Mesenchymal stem cell (in vitro differentiated cells and primary cell): ENCODE results near the gene DEF6.

Experiments used
- DNase-seq: peaks from one replicate; pipeline ENCODE4 v3.0.0-alpha.2; 2013
- H2AFZ ChIP-seq: one replicate; pipeline ENCODE4 v1.6.1; 2013; ENCODE audit warnings: low read depth, mild to moderate bottlenecking, control low read depth, inconsistent platforms, low read length, moderate library complexity
- H2AK5ac ChIP-seq: 2 replicates; pipeline ENCODE4 v1.6.1; 2013; ENCODE audit warnings: low read length, moderate library complexity, mild to moderate bottlenecking, inconsistent platforms; ENCODE audit not compliant: severe bottlenecking
- H2BK120ac ChIP-seq: one replicate; pipeline ENCODE4 v1.6.1; 2013; ENCODE audit warnings: low read depth, mild to moderate bottlenecking, inconsistent platforms, low read length, moderate library complexity
- H2BK12ac ChIP-seq, 2 experiments: one replicate each; pipeline ENCODE4 v1.6.1; 2013; ENCODE audit warnings: inconsistent platforms in 2 of 2, low read length in 2 of 2, mild to moderate bottlenecking in 2 of 2, moderate library complexity in 2 of 2, control low read depth in 1 of 2
- H2BK15ac ChIP-seq: one replicate; pipeline ENCODE4 v1.6.1; 2013; ENCODE audit warnings: mild to moderate bottlenecking, low read depth, inconsistent platforms; ENCODE audit not compliant: poor library complexity, severe bottlenecking
- H2BK5ac ChIP-seq: 2 replicates; pipeline ENCODE4 v1.6.1; 2013; ENCODE audit warnings: low read depth, mild to moderate bottlenecking, low read length, control low read depth, inconsistent platforms; ENCODE audit not compliant: poor library complexity, severe bottlenecking
- H3K14ac ChIP-seq, 2 experiments: one replicate each; pipeline ENCODE4 v1.6.1; 2013; ENCODE audit warnings: inconsistent platforms in 2 of 2, low read length in 2 of 2, control low read depth in 1 of 2, mild to moderate bottlenecking in 1 of 2, moderate library complexity in 1 of 2
- H3K18ac ChIP-seq, 2 experiments: one replicate each; pipeline ENCODE4 v1.6.1; 2013; ENCODE audit warnings: inconsistent platforms in 2 of 2, low read length in 2 of 2, control low read depth in 1 of 2, low read depth in 1 of 2, mild to moderate bottlenecking in 1 of 2
- H3K23ac ChIP-seq, 2 experiments: one replicate each; pipeline ENCODE4 v1.6.1; 2013; ENCODE audit warnings: inconsistent platforms in 2 of 2, low read length in 2 of 2, mild to moderate bottlenecking in 2 of 2, moderate library complexity in 2 of 2, control low read depth in 1 of 2
- H3K27ac ChIP-seq: 2 replicates; pipeline ENCODE4 v1.5.1; 2013; ENCODE audit warnings: mild to moderate bottlenecking, moderate library complexity, low read length, control low read depth, inconsistent platforms; ENCODE audit not compliant: poor library complexity, severe bottlenecking
- H3K27me3 ChIP-seq, 2 experiments: 2 replicates each; pipeline versions ENCODE4 v1.6.1 to v1.7.0; 2013; ENCODE audit warnings: low read length in 2 of 2, mild to moderate bottlenecking in 2 of 2, moderate library complexity in 2 of 2, control low read depth in 1 of 2, inconsistent platforms in 1 of 2; ENCODE audit not compliant: control insufficient read depth in 1 of 2, insufficient read depth in 1 of 2
- H3K36me3 ChIP-seq, 2 experiments: 2 replicates each; pipeline versions ENCODE4 v1.6.1 to v1.7.0; 2013; ENCODE audit warnings: low read length in 2 of 2, control low read depth in 1 of 2, inconsistent platforms in 1 of 2, low read depth in 1 of 2, mild to moderate bottlenecking in 1 of 2; ENCODE audit not compliant: insufficient read depth in 2 of 2, control insufficient read depth in 1 of 2
- H3K4ac ChIP-seq, 2 experiments: one replicate each; pipeline ENCODE4 v1.6.1; 2013; ENCODE audit warnings: inconsistent platforms in 2 of 2, low read length in 2 of 2, mild to moderate bottlenecking in 2 of 2, moderate library complexity in 2 of 2, control low read depth in 1 of 2, low read depth in 1 of 2
- H3K4me1 ChIP-seq: 2 replicates; pipeline ENCODE4 v1.6.1; 2013; ENCODE audit warnings: low read depth, low read length, control low read depth; ENCODE audit not compliant: control insufficient read depth, insufficient read depth
- H3K4me2 ChIP-seq: 2 replicates; pipeline ENCODE4 v1.6.1; 2013; ENCODE audit warnings: low read length, mild to moderate bottlenecking, inconsistent platforms; ENCODE audit not compliant: poor library complexity, severe bottlenecking
- H3K4me3 ChIP-seq, 2 experiments: 2 replicates each; pipeline versions ENCODE4 v1.5.1 to v1.7.0; 2013; ENCODE audit warnings: low read length in 2 of 2, mild to moderate bottlenecking in 2 of 2, control low read depth in 1 of 2, low read depth in 1 of 2; ENCODE audit not compliant: insufficient read depth in 1 of 2
- H3K79me1 ChIP-seq: replicated peaks from 2 replicates; pipeline ENCODE4 v1.6.1; 2013; ENCODE audit warnings: mild to moderate bottlenecking, control low read depth, low read length, inconsistent platforms; ENCODE audit not compliant: poor library complexity, severe bottlenecking
- H3K9ac ChIP-seq: 2 replicates; pipeline ENCODE4 v1.7.0; 2013; ENCODE audit warnings: mild to moderate bottlenecking, low read length, moderate library complexity
- H3K9me3 ChIP-seq: 2 replicates; pipeline ENCODE4 v1.7.0; 2013; ENCODE audit warnings: mild to moderate bottlenecking, low read length; ENCODE audit not compliant: control insufficient read depth
- H4K8ac ChIP-seq: one replicate; pipeline ENCODE4 v1.6.1; 2013; ENCODE audit warnings: inconsistent platforms, mild to moderate bottlenecking, low read length, moderate library complexity
- H4K91ac ChIP-seq: one replicate; pipeline ENCODE4 v1.6.1; 2013; ENCODE audit warnings: mild to moderate bottlenecking, low read length, inconsistent platforms
- WGBS: methylation state at CpG from one replicate; pipeline ENCODE4 v1.1.7; 2013; ENCODE audit warnings: mixed read lengths; 5-methylcytosine and 5-hydroxymethylcytosine counted together

DEF6 gene

GRCh38 chr6:35309611-35310264 lies 12.1 kb downstream of the DEF6 start:
- no peak overlapping the region for H2AFZ ChIP-seq
- peaks cover 3 to 46% of the 10 kb centered on the region in 2 experiments for H3K27me3 ChIP-seq
- H4K91ac ChIP-seq: no peak overlapping the region
- no peak overlapping the region for H2BK5ac ChIP-seq
- DNase-seq: no peak
- H4K8ac ChIP-seq: no peak overlapping the region
- no peak overlapping the region for H2BK12ac ChIP-seq
- H3K14ac ChIP-seq: no peak overlapping the region
- H2BK15ac ChIP-seq: no peak overlapping the region
- no peaks in the 10 kb centered on the region for H3K9me3 ChIP-seq
- no peak overlapping the region for H2BK120ac ChIP-seq
- H3K36me3 ChIP-seq: peaks cover 0 to 3% of the 10 kb centered on the region in 2 experiments
- no peak overlapping the region for H3K27ac ChIP-seq
- H3K4me1 ChIP-seq: no peaks in the 10 kb centered on the region
- 88% methylated on average over 9 of the region's 9 CpGs for WGBS
- H3K23ac ChIP-seq: no peak overlapping the region
- H3K79me1 ChIP-seq: no peaks in the 10 kb centered on the region
- H3K4me2 ChIP-seq: no peak overlapping the region
- H3K4ac ChIP-seq: no peak overlapping the region
- H3K9ac ChIP-seq: no peak overlapping the region
- no peak overlapping the region for H3K18ac ChIP-seq
- H2AK5ac ChIP-seq: no peak overlapping the region
- no peak overlapping the region for H3K4me3 ChIP-seq

- Histone ChIP-seq H3K4me2 (no peak overlapping the region), H3K4ac (no peak overlapping the region), H2AK5ac (no peak overlapping the region), H3K4me1 (no peaks in the 10 kb centered on the region), H4K91ac (no peak overlapping the region), H3K9me3 (no peaks in the 10 kb centered on the region), H3K18ac (no peak overlapping the region), H4K8ac (no peak overlapping the region), H3K27me3 (peaks cover 3 to 50% of the 10 kb centered on the region in 2 experiments), H3K4me3 (no peak overlapping the region), H2BK12ac (no peak overlapping the region), H3K14ac (no peak overlapping the region), H3K9ac (no peak overlapping the region), H3K79me1 (no peaks in the 10 kb centered on the region), H3K36me3 (peaks cover 0 to 3% of the 10 kb centered on the region in 2 experiments), H2BK120ac (no peak overlapping the region), H2AFZ (no peak overlapping the region), H2BK5ac (no peak overlapping the region), H3K23ac (no peak overlapping the region), H3K27ac (no peak overlapping the region), H2BK15ac (no peak overlapping the region)
- 88% methylated on average over 6 of the region's 6 CpGs for WGBS
- no peak for DNase-seq
Measured at GRCh38 chr6:35310265-35310831, 12.7 kb downstream of the DEF6 start.

GRCh38 chr6:35311390-35312075 lies 13.9 kb downstream of the DEF6 start:
- H2BK5ac ChIP-seq: no peak overlapping the region
- H3K4me1 ChIP-seq: no peaks in the 10 kb centered on the region
- no peak overlapping the region for H3K4ac ChIP-seq
- no peak overlapping the region for H4K8ac ChIP-seq
- no peak overlapping the region for H4K91ac ChIP-seq
- DNase-seq: no peak
- no peak overlapping the region for H3K4me3 ChIP-seq
- no peak overlapping the region for H3K14ac ChIP-seq
- no peak overlapping the region for H3K23ac ChIP-seq
- no peak overlapping the region for H2BK12ac ChIP-seq
- H3K27me3 ChIP-seq: peaks cover 3 to 57% of the 10 kb centered on the region in 2 experiments
- 85% methylated on average over 5 of the region's 6 CpGs for WGBS
- peaks cover 0 to 3% of the 10 kb centered on the region in 2 experiments for H3K36me3 ChIP-seq
- no peak overlapping the region for H2BK120ac ChIP-seq
- no peaks in the 10 kb centered on the region for H3K79me1 ChIP-seq
- H2AK5ac ChIP-seq: no peak overlapping the region
- H3K9me3 ChIP-seq: peaks cover 3% of the 10 kb centered on the region
- H3K18ac ChIP-seq: no peak overlapping the region
- H2AFZ ChIP-seq: no peak overlapping the region
- H3K27ac ChIP-seq: no peak overlapping the region
- no peak overlapping the region for H3K9ac ChIP-seq
- no peak overlapping the region for H2BK15ac ChIP-seq
- no peak overlapping the region for H3K4me2 ChIP-seq

GRCh38 chr6:35312076-35312800 lies 14.6 kb downstream of the DEF6 start:
- Histone ChIP-seq H4K91ac (peak overlapping the region; percentile 59), H3K14ac (no peak overlapping the region), H2AK5ac (no peak overlapping the region), H3K36me3 (peaks cover 0 to 3% of the 10 kb centered on the region in 2 experiments), H3K23ac (no peak overlapping the region), H2BK120ac (no peak overlapping the region), H2AFZ (no peak overlapping the region), H3K4me3 (no peak overlapping the region), H3K27me3 (peaks cover 6 to 64% of the 10 kb centered on the region in 2 experiments), H2BK12ac (no peak overlapping the region), H3K4ac (no peak overlapping the region), H3K9me3 (peaks cover 6% of the 10 kb centered on the region), H3K4me2 (no peak overlapping the region), H3K27ac (no peak overlapping the region), H3K4me1 (no peaks in the 10 kb centered on the region), H4K8ac (no peak overlapping the region), H3K9ac (no peak overlapping the region), H3K18ac (no peak overlapping the region), H2BK5ac (no peak overlapping the region), H3K79me1 (no peaks in the 10 kb centered on the region), H2BK15ac (no peak overlapping the region)
- WGBS: 93% methylated on average over 19 of the region's 19 CpGs
- DNase-seq: no peak
